Panc1 (cell line): ENCODE measurements around the gene BACE1. TPM values are rescaled to one million over a fixed set of nuclear protein-coding genes. Genes with fewer than 3 reads are reported as not detected.
A peak's percentile ranks its signal among the peaks of the same experiment; 100 is the strongest.

Experiments used
- ATAC-seq: fragments of 200-7000 bp; cut with Tn5 transposase; 2 replicates; pipeline ENCODE4 v1.9.1; 2020; ENCODE audit warnings: mild to moderate bottlenecking, moderate library complexity
- BruUV-seq: library from RNA; stranded (reverse); fragments of 400-500 nt; replicated peaks from 2 replicates; lab custom pipeline; 2021; lab: Mats Ljungman, UMichigan
- CTCF ChIA-PET: fragments of 300-600 bp; sonication (Branson Sonifier 250); formaldehyde crosslinking; loops from one replicate; lab custom pipeline; 2022; ENCODE audit warnings: antibody characterized with exemption; lab: Charles Lee
- POLR2A ChIA-PET: fragments of 300-600 bp; sonication (Branson Sonifier 250); formaldehyde crosslinking; loops from one replicate; lab custom pipeline; 2022; ENCODE audit warnings: antibody characterized with exemption; lab: Charles Lee
- DNase-seq: peaks from one replicate; pipeline ENCODE4 v3.0.0-alpha.2; 2010; ENCODE audit warnings: low read depth, low spot score
- H3K27ac ChIP-seq: 2 replicates; pipeline ENCODE4 v1.5.1; 2011; ENCODE audit warnings: mild to moderate bottlenecking, low read length, inconsistent platforms
- H3K27me3 ChIP-seq: fragments of 200-500 bp; sonication (Bioruptor generic); 2 replicates; pipeline ENCODE4 v1.6.0; 2014; ENCODE audit warnings: low read length, inconsistent platforms; ENCODE audit not compliant: control insufficient read depth, insufficient read depth
- H3K36me3 ChIP-seq: fragments of 200-500 bp; sonication (Bioruptor generic); 2 replicates; pipeline ENCODE4 v1.5.1; 2014; ENCODE audit warnings: inconsistent platforms, mild to moderate bottlenecking, low read length, moderate library complexity; ENCODE audit not compliant: control insufficient read depth, insufficient read depth
- H3K4me1 ChIP-seq: 2 replicates; pipeline ENCODE4 v1.5.1; 2011; ENCODE audit warnings: inconsistent platforms, mild to moderate bottlenecking, low read length, moderate library complexity; ENCODE audit not compliant: control insufficient read depth, insufficient read depth
- H3K4me3 ChIP-seq, 2 experiments: 2 replicates each; pipeline ENCODE4 v1.5.1; 2011 to 2012; ENCODE audit warnings: low read depth in 2 of 2, low read length in 2 of 2, mild to moderate bottlenecking in 2 of 2, inconsistent platforms in 1 of 2, moderate library complexity in 1 of 2
- H3K9me3 ChIP-seq: fragments of 200-500 bp; sonication (Bioruptor generic); 2 replicates; pipeline ENCODE4 v1.5.1; 2014; ENCODE audit warnings: low read depth, mild to moderate bottlenecking, inconsistent platforms, low read length, moderate library complexity; ENCODE audit not compliant: control insufficient read depth, insufficient read depth
- CTCF ChIP-seq: fragments of 450-650 bp; IDR thresholded peaks from 2 replicates; pipeline ENCODE4 v1.5.1; 2017; ENCODE audit warnings: mild to moderate bottlenecking
- POLR2AphosphoS5 ChIP-seq: IDR thresholded peaks from 2 replicates; pipeline ENCODE4 v1.6.1; 2012; ENCODE audit warnings: mild to moderate bottlenecking, low read depth, low read length, moderate library complexity
- SIN3A ChIP-seq: IDR thresholded peaks from 2 replicates; pipeline ENCODE4 v1.6.1; 2012; ENCODE audit warnings: low read depth, mild to moderate bottlenecking, low read length, moderate library complexity, borderline replicate concordance; ENCODE audit not compliant: insufficient read depth
- TCF7L2 ChIP-seq: IDR thresholded peaks from 2 replicates; pipeline ENCODE4 v1.6.1; 2011; ENCODE audit warnings: mild to moderate bottlenecking, low read depth, low read length, inconsistent platforms
- in situ Hi-C: cut with HindIII; loops from 2 replicates; pipeline ENCODE4 v1.10.0; 2016; ENCODE audit warnings: low sequenced_read_pairs, low pct_unique_long_range_greater_than_20kb
- intact Hi-C: fragments of 100-400 bp; cut with micrococcal nuclease; formaldehyde crosslinking; loops from one replicate; pipeline ENCODE4 v1.10.0; 2022; ENCODE audit not compliant: unreplicated experiment
- total RNA-seq: library from RNA; stranded (reverse); gene quantifications from one replicate; pipeline ENCODE4 v1.2.1, GENCODE V29; 2021; ENCODE audit not compliant: unreplicated experiment
- TF ChIP-seq, protein P1 (sequence below), 2 experiments: IDR thresholded peaks; 2 replicates each; pipeline ENCODE4 v1.6.1; 2011 to 2012; ENCODE audit warnings: low read depth in 2 of 2, control low read depth in 1 of 2, low read length in 1 of 2, mild to moderate bottlenecking in 1 of 2, moderate library complexity in 1 of 2; ENCODE audit not compliant: insufficient read depth in 1 of 2

The BACE1 gene
- total RNA-seq, 1 experiment from 2014 or later, result 4.9 TPM

- in situ Hi-C loops, result no loop called here
- H3K27ac ChIP-seq, result no peak overlapping the region
- ChIA-PET POLR2A (no interaction called here), CTCF (no interaction called here)
- peaks cover under 1% of the 10 kb centered on the region for H3K4me1 ChIP-seq
- peaks cover 10% of the 10 kb centered on the region for H3K36me3 ChIP-seq
- ATAC-seq (peak; percentile 83), DNase-seq (no peak)
- intact Hi-C loops, result loop anchor here (5.0 kb wide), 1 partner anchor 78 kb away; the partner anchor contains the start of gene BACE1
- no peaks in the 10 kb centered on the region for H3K27me3 ChIP-seq
- BruUV-seq, result no TSS peak
- H3K9me3 ChIP-seq, result no peaks in the 10 kb centered on the region
- no peak overlapping the region for H3K4me3 ChIP-seq
- TF ChIP-seq CTCF, result no peak
- no peak for TF ChIP-seq TCF7L2
- TF ChIP-seq POLR2AphosphoS5, result no peak
- TF ChIP-seq SIN3A, result no peak
These were observed 76.8 kb downstream of the BACE1 start for GRCh38 chr11:117239295-117239694.

- ATAC-seq, result no peak
- BruUV-seq, result no TSS peak
- TF ChIP-seq POLR2AphosphoS5, result no peak
- TF ChIP-seq, protein P1, sequence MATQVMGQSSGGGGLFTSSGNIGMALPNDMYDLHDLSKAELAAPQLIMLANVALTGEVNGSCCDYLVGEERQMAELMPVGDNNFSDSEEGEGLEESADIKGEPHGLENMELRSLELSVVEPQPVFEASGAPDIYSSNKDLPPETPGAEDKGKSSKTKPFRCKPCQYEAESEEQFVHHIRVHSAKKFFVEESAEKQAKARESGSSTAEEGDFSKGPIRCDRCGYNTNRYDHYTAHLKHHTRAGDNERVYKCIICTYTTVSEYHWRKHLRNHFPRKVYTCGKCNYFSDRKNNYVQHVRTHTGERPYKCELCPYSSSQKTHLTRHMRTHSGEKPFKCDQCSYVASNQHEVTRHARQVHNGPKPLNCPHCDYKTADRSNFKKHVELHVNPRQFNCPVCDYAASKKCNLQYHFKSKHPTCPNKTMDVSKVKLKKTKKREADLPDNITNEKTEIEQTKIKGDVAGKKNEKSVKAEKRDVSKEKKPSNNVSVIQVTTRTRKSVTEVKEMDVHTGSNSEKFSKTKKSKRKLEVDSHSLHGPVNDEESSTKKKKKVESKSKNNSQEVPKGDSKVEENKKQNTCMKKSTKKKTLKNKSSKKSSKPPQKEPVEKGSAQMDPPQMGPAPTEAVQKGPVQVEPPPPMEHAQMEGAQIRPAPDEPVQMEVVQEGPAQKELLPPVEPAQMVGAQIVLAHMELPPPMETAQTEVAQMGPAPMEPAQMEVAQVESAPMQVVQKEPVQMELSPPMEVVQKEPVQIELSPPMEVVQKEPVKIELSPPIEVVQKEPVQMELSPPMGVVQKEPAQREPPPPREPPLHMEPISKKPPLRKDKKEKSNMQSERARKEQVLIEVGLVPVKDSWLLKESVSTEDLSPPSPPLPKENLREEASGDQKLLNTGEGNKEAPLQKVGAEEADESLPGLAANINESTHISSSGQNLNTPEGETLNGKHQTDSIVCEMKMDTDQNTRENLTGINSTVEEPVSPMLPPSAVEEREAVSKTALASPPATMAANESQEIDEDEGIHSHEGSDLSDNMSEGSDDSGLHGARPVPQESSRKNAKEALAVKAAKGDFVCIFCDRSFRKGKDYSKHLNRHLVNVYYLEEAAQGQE (IDR thresholded peaks at IDR 0.05; ENCODE audit: insufficient read depth in 1 of 2, low read depth in 2 of 2, low read length in 1 of 2), result no peak
- TF ChIP-seq SIN3A, result no peak
- Histone ChIP-seq H3K9me3 (no peaks in the 10 kb centered on the region), H3K27me3 (no peaks in the 10 kb centered on the region), H3K27ac (no peak overlapping the region), H3K4me1 (peaks cover 12% of the 10 kb centered on the region), H3K4me3 (no peak overlapping the region), H3K36me3 (peaks cover 10% of the 10 kb centered on the region)
- in situ Hi-C loops (no loop called here), intact Hi-C loops (loop anchor here (5.0 kb wide), 1 partner anchor 79 kb away; the partner anchor contains the start of gene BACE1)
- ChIA-PET CTCF (no interaction called here), POLR2A (interaction anchor here (0.6 kb wide), 1 partner anchor 587 kb away, joined by 12 read pairs; no protein-coding TSS in a partner anchor)
- no peak for DNase-seq
These were observed 77.8 kb downstream of the BACE1 start for GRCh38 chr11:117238221-117238620.

Other genes starting within 250 kb of the BACE1 start
- gene SIK3, start 217.8 kb downstream of the BACE1 start, total RNA-seq, result 39.7 TPM
- 179 TPM for gene PAFAH1B2, start 172.0 kb downstream of the BACE1 start, total RNA-seq
- gene SIDT2, start 137.5 kb downstream of the BACE1 start, total RNA-seq, result 47.6 TPM
- gene TAGLN, start 116.9 kb downstream of the BACE1 start, total RNA-seq, result 6.4 TPM
- gene PCSK7, start 84.2 kb downstream of the BACE1 start, total RNA-seq, result 60.6 TPM
- 39.7 TPM for gene RNF214, start 83.6 kb downstream of the BACE1 start, total RNA-seq
- 10.8 TPM for gene BACE1-AS, start 24.9 kb downstream of the BACE1 start, total RNA-seq
- 75.4 TPM for gene CEP164, start 11.6 kb upstream of the BACE1 start, total RNA-seq